ENCODE measurements around the gene CACNA1B.

The CACNA1B gene

DNA sequence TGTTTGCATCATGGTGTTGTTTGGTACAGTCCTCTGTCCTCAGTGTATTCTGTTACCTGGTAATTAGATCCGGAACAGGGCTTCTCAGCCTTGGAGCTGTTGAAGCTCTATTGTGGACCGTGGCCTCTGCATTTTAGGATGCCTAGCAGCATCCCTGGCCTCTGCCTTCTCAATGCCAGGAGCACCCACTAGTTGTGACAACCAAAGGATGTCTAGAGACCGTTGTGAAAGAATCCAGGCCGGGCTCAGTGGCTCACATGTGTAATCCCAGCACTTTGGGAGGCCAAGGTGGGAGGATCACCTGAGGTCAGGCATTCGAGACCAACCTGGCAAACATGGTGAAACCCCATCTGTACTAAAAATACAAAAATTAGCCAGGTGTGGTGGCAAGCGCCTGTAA, 159.6 kb downstream of the CACNA1B start:
- H3K27me3 ChIP-seq (ENCODE audit: insufficient read depth, insufficient read length): no peaks in the 10 kb centered on the region

DNA sequence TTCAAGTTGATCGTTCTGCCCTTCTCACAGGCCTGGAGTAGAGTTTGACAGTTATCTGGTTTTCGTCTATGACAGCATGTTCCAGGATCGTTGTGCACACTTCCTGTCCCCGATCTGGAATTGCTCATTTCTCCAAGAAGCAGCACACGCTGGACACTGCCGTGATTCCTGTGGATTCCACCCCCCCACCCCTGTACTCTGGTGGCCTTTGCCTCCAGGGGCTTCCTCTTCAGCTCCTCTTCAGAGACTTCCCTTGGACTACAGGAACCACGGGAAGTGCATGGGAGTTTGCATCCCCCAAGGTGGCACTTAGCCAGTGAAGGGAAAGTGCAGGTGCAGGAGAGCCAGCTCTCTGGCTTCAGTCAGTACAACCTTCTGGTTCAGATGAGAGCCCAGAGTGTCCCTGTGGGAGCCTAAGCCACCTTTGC, 160.7 kb downstream of the CACNA1B start:
- H3K27me3 ChIP-seq (ENCODE audit: insufficient read depth, insufficient read length): no peaks in the 10 kb centered on the region
- H3K9ac ChIP-seq (ENCODE audit: insufficient read length, low read depth): no peak overlapping the region
- H3K36me3 ChIP-seq (ENCODE audit: insufficient read depth, insufficient read length, low read length): peaks cover 12% of the 10 kb centered on the region
- no peak overlapping the region for H3K4me3 ChIP-seq (ENCODE audit: insufficient read length, low read depth)
- no peaks in the 10 kb centered on the region for H3K4me1 ChIP-seq (ENCODE audit: insufficient read depth, insufficient read length)
- TF ChIP-seq SUZ12 (IDR thresholded peaks at IDR 0.05; ENCODE audit: extremely low read depth, insufficient read depth, insufficient read length) (no peak), YY1 (IDR thresholded peaks at IDR 0.05; ENCODE audit: insufficient read depth, insufficient read length) (no peak), ZNF274 (IDR thresholded peaks at IDR 0.05; ENCODE audit: low read depth, low read length) (no peak)
- DNase-seq (ENCODE audit: low read depth, low spot score): no peak
- H3K9me3 ChIP-seq (ENCODE audit: insufficient read depth, low read length): no peaks in the 10 kb centered on the region

More for the DNA sequence above, 159.6 kb downstream of the CACNA1B start:
- TF ChIP-seq YY1 (IDR thresholded peaks at IDR 0.05; ENCODE audit: insufficient read depth, insufficient read length) (no peak), SUZ12 (IDR thresholded peaks at IDR 0.05; ENCODE audit: extremely low read depth, insufficient read depth, insufficient read length) (no peak)
- Histone ChIP-seq H3K4me1 (ENCODE audit: insufficient read depth, insufficient read length) (no peaks in the 10 kb centered on the region), H3K36me3 (ENCODE audit: insufficient read depth, insufficient read length, low read length) (peaks cover 5% of the 10 kb centered on the region), H3K4me3 (ENCODE audit: insufficient read length, low read depth) (no peak overlapping the region), H3K9me3 (ENCODE audit: insufficient read depth, low read length) (peaks cover 8% of the 10 kb centered on the region), H3K9ac (ENCODE audit: insufficient read length, low read depth) (no peak overlapping the region)
- no peak for DNase-seq (ENCODE audit: low read depth, low spot score)

DNA sequence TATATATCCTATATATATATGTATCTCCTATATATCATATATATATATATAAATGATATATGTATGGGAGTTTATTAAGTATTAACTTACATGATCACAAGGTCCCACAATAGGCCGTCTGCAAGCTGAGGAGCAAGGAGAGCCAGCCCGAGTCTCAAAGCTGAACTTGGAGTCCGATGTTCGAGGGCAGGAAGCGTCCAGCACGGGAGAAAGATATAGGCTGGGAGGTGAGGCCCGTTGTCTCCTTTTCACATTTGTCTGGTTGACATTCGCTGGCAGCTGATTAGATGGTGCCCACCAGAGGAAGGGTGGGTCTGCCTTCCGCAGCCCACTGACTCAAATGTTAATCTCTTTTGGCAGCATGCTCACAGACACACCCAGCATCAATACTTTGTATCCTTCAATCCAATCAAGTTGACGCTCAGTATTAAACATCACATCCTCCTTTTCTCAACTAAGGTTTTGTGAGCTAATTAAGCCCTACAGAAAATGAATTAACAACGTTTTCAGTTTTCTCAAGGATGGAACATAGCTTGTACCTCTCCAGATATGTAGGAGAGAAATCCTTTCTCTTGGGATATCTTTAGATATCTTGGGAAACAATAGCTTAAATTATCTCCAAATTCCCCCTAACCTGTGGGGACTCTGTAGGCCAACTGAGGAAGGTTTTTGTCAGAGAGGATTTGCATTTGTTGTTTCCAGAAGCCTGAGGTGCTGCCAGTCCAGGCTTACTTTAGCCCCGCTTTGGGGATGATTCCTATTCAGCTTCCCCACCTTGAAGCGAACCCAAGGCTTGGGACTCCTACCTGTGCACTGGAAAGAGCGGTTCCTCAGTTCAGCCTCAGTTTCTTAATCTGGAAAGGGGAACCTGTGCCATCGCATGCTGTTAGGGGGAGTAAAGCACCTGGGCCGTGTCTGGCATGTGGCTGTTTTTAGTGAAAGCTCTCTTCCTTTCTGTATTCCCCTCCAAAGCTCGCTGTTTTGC, 163.2 kb downstream of the CACNA1B start:
- no peak overlapping the region for H3K9ac ChIP-seq (ENCODE audit: insufficient read length, low read depth)
- no peak overlapping the region for H3K4me3 ChIP-seq (ENCODE audit: insufficient read length, low read depth)
- TF ChIP-seq YY1 (IDR thresholded peaks at IDR 0.05; ENCODE audit: insufficient read depth, insufficient read length) (no peak), SUZ12 (IDR thresholded peaks at IDR 0.05; ENCODE audit: extremely low read depth, insufficient read depth, insufficient read length) (no peak), ZNF274 (IDR thresholded peaks at IDR 0.05; ENCODE audit: low read depth, low read length) (no peak)
- H3K27me3 ChIP-seq (ENCODE audit: insufficient read depth, insufficient read length): no peaks in the 10 kb centered on the region
- H3K9me3 ChIP-seq (ENCODE audit: insufficient read depth, low read length): no peaks in the 10 kb centered on the region
- no peaks in the 10 kb centered on the region for H3K4me1 ChIP-seq (ENCODE audit: insufficient read depth, insufficient read length)
- peaks cover 23% of the 10 kb centered on the region for H3K36me3 ChIP-seq (ENCODE audit: insufficient read depth, insufficient read length, low read length)
- DNase-seq (ENCODE audit: low read depth, low spot score): no peak

DNA sequence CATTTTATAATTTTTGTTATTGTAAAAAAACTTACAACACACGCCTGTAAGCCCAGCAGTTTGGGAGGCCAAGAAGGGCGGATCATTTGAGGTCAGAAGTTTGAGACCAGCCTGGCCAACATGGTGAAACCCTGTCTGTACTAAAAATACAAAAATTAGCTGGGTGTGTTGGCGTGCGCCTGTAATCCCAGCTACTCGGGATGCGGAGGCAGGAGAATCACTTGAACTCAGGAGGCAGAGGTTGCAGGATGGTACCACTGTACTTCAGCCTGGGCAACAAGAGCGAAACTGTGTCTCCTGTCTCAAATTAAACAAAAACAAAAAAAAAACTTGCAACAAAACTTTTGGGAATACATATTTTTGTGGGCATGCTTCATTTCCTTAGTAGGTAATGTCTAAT, 164.6 kb downstream of the CACNA1B start:
- TF ChIP-seq YY1 (IDR thresholded peaks at IDR 0.05; ENCODE audit: insufficient read depth, insufficient read length) (no peak), SUZ12 (IDR thresholded peaks at IDR 0.05; ENCODE audit: extremely low read depth, insufficient read depth, insufficient read length) (no peak), ZNF274 (IDR thresholded peaks at IDR 0.05; ENCODE audit: low read depth, low read length) (no peak)
- no peaks in the 10 kb centered on the region for H3K27me3 ChIP-seq (ENCODE audit: insufficient read depth, insufficient read length)
- no peak overlapping the region for H3K4me3 ChIP-seq (ENCODE audit: insufficient read length, low read depth)
- no peak for DNase-seq (ENCODE audit: low read depth, low spot score)
- no peak overlapping the region for H3K9ac ChIP-seq (ENCODE audit: insufficient read length, low read depth)
- H3K4me1 ChIP-seq (ENCODE audit: insufficient read depth, insufficient read length): no peaks in the 10 kb centered on the region
- H3K9me3 ChIP-seq (ENCODE audit: insufficient read depth, low read length): no peaks in the 10 kb centered on the region
- peaks cover 26% of the 10 kb centered on the region for H3K36me3 ChIP-seq (ENCODE audit: insufficient read depth, insufficient read length, low read length)

DNA sequence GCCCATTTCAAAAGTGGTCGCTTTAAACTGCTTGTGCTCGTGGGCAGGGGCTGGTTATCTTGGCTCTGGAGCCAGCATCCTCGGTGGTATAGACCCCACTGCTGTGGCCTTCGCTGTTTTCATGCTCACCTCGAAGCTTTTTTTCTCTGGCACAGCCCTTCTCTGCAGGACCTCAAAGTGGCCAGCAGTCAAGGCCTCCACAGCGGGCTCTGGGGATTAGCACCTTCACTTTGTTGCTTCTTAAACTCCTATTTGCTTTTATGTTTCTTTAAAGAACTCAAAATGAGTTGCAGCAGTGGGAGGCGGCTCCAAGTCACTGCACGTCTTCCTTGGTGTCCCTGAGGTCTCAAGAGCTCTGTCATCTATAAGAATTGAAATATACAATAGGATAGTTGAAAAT, 165.1 kb downstream of the CACNA1B start:
- Histone ChIP-seq H3K9ac (ENCODE audit: insufficient read length, low read depth) (no peak overlapping the region), H3K27me3 (ENCODE audit: insufficient read depth, insufficient read length) (no peaks in the 10 kb centered on the region), H3K36me3 (ENCODE audit: insufficient read depth, insufficient read length, low read length) (peaks cover 29% of the 10 kb centered on the region), H3K9me3 (ENCODE audit: insufficient read depth, low read length) (no peaks in the 10 kb centered on the region), H3K4me1 (ENCODE audit: insufficient read depth, insufficient read length) (no peaks in the 10 kb centered on the region), H3K4me3 (ENCODE audit: insufficient read length, low read depth) (no peak overlapping the region)
- DNase-seq (ENCODE audit: low read depth, low spot score): no peak
- no peak for TF ChIP-seq ZNF274 (IDR thresholded peaks at IDR 0.05; ENCODE audit: low read depth, low read length)
- TF ChIP-seq YY1 (IDR thresholded peaks at IDR 0.05; ENCODE audit: insufficient read depth, insufficient read length): no peak
- no peak for TF ChIP-seq SUZ12 (IDR thresholded peaks at IDR 0.05; ENCODE audit: extremely low read depth, insufficient read depth, insufficient read length)

DNA sequence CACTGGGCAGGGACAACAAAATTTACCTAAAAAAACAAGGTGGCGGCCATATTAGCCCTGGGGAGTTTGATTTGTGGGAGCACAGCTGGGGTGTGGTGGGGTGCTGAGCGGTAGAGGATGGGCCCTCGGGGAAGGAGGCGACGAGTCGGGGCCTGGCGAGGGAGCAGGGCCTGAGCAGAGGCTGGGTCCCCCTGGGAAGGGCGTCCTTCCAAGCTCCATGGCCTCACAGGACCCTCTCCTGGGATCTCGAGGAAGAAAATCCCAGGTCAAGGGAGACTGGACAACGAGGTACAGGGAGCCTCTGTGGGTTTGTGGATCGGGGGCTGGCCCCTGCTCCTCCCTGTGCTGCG, 165.5 kb downstream of the CACNA1B start:
- Histone ChIP-seq H3K9ac (ENCODE audit: insufficient read length, low read depth) (no peak overlapping the region), H3K9me3 (ENCODE audit: insufficient read depth, low read length) (no peaks in the 10 kb centered on the region), H3K4me3 (ENCODE audit: insufficient read length, low read depth) (no peak overlapping the region), H3K36me3 (ENCODE audit: insufficient read depth, insufficient read length, low read length) (peaks cover 33% of the 10 kb centered on the region), H3K4me1 (ENCODE audit: insufficient read depth, insufficient read length) (no peaks in the 10 kb centered on the region), H3K27me3 (ENCODE audit: insufficient read depth, insufficient read length) (no peaks in the 10 kb centered on the region)
- TF ChIP-seq ZNF274 (IDR thresholded peaks at IDR 0.05; ENCODE audit: low read depth, low read length) (no peak), YY1 (IDR thresholded peaks at IDR 0.05; ENCODE audit: insufficient read depth, insufficient read length) (no peak), SUZ12 (IDR thresholded peaks at IDR 0.05; ENCODE audit: extremely low read depth, insufficient read depth, insufficient read length) (no peak)
- no peak for DNase-seq (ENCODE audit: low read depth, low spot score)
